HG03520 (cell line): Measurements from ENCODE around the gene RTL5.
"Not testable (repeated sequence)": the region's sequence is repeated elsewhere in the genome, so short reads cannot be mapped to it uniquely, and the experiment has no call there.

Experiments used
- ATAC-seq: cut with Tn5 transposase; IDR thresholded peaks from one replicate; pipeline ENCODE4 v1.9.1; 2021; ENCODE audit warnings: mild to moderate bottlenecking, moderate library complexity; ENCODE audit not compliant: unreplicated experiment

The RTL5 gene

DNA sequence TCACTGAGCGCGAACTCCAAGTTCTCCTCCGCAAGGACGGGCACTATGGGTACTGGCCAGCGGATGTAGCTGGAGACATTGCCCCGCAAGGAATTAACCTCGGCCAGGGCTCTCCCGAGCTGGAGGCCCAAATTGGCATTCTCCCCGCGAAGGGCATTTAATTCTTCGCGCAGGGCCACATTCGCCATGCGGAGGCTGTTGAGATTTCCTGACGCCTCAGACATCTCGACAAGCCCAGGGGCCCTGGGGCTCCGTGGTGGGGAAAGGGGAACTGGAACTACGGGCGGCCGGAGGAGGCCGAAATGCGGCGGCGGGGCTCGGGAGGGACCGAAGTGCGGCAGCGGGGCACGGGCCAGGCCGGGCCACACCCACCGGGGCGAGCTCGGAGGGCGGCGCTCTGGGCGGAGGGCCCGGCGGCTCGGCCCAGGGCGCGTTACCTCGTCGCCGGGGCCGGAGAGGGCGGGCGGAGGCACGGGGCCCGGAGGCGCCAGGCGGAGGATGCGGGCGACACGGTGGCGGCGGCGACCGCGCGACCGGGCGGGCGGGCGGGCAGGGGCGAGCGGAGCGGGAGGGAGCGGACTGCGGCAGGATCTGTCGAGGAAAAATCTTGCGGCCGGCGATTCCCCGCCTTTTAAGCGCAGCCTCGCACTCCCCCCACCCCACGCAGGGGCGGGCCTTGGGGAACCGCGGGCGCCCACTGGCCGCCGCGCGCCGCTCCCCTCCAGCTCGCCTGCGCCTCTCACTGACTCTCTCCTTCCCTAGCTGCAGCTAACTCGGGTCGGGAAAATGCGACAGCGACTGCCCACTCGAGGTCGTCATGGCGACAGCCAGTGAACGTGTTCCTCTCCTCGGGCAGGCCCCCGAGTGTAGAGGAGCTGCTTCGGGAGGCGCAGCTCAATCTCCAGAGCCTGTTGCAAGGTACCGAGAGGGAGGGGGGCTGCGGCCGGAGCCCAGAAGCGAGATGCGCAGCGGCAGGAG, at the start of gene RTL5:
Gene RTL5, minus strand, starts transcription at position 599 of the 978 bp plus-strand sequence.
- peak; percentile 57 for ATAC-seq

DNA sequence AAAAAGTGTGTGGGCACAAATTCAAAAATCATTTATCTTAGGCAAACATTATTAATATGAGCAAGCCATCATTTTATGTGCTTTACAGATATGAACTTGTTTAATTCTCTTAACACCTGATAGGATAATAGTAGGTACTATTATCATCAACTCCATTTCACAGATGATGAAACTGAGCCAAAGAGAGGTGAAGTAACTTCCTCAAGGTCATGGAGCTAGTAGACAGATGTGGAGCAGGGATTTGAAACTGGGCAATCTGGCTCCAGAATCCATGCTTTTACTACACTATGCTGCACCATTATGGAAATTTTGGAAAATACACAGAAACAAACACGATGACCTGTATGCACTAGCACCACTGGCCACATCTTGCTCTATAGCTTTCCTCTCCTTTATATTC, 48.8 kb upstream of the RTL5 start:
- ATAC-seq = no peak

DNA sequence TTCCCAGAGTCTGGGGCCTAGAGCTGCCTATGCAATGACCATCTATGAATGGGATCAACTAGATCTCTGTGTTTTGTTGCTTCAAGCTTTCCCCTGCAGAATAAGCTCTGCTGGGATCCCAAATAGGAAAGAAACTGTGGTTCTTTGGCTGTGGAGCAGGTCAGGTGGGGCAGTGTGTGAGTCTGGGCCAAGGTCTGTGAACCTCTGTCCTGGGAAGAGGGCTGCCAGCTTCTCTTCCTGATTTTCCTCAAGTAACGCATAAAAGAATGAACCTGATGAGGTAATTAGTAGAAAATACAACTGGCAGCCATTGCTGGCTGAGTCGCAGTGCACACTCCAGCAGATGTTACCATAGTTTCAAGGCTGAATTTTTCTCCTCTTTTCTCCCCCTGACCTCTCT, 45.3 kb upstream of the RTL5 start:
- ATAC-seq = no peak

- not testable (repeated sequence) for ATAC-seq
These were observed 44.6 kb upstream of the RTL5 start for GRCh38 chrX:72176289-72176688.

DNA sequence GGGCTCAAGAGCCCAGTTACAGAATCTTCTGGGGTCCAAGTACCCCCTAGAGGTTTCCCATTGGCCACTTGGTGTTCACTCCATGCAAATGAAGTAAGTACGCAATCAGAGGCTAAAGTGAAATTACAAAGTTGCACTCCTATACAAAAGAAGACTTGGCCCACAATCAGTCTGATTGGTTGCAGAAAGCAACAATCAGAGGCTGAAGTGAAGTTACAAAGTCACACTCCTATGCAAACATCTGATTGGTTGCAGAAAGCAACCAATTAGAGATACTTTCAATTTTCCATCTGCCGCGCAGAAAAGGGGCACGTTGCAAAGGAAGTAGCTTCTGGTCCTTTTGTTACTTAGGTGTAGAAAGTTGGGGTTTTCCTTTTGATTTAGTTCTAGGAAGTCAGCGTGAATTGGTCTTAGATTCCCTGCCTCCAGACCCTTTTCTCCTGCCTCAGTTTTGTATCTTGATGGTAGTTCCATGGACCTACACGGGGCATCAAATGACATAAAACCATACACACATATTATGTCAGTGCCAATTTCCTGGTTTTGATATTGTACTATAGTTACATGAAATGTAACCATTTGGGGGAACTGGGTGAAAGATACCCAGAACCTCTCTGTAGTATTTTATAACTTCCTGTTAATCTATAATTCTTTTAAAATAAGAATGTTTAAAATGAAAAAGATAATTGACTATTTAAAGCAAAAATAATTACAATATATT, 37.5 kb upstream of the RTL5 start:
- ATAC-seq = no peak

GRCh38 chrX:72165551-72165950, 33.8 kb upstream of the RTL5 start:
- ATAC-seq = no peak

- ATAC-seq = no peak
These were observed 28.1 kb upstream of the RTL5 start for GRCh38 chrX:72159769-72160168.

DNA sequence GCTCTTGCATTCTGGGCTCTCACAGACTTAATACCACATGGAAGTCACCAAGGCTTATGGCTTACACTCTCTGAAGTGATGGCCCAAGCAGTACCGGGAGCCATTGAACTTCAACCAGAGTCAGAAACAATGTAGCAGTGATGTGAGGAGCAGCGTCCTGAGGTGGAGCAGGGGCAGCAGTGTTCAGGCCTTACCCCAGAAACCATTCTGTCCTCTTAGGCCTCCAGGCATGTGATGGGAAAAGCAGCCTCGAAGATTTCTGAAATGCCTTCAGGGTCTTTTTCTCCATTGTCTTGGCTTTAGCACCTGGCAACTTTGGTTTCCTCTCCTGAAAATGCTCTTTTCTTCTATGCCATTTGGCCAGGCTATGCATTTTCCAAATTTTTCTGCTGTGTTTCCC, 27.1 kb upstream of the RTL5 start:
- no peak for ATAC-seq

GRCh38 chrX:72146527-72146926, 14.8 kb upstream of the RTL5 start:
- no peak for ATAC-seq

- ATAC-seq = no peak
These were observed 13.5 kb upstream of the RTL5 start for GRCh38 chrX:72145181-72145580.

GRCh38 chrX:72143609-72143907, 11.8 kb upstream of the RTL5 start:
- no peak for ATAC-seq

- ATAC-seq = no peak
These were observed 11.3 kb upstream of the RTL5 start for GRCh38 chrX:72142794-72143608.

- ATAC-seq = no peak
These were observed 10.5 kb upstream of the RTL5 start for GRCh38 chrX:72142094-72142793.

GRCh38 chrX:72141372-72142004, 9.8 kb upstream of the RTL5 start:
- ATAC-seq = peak; percentile 68

DNA sequence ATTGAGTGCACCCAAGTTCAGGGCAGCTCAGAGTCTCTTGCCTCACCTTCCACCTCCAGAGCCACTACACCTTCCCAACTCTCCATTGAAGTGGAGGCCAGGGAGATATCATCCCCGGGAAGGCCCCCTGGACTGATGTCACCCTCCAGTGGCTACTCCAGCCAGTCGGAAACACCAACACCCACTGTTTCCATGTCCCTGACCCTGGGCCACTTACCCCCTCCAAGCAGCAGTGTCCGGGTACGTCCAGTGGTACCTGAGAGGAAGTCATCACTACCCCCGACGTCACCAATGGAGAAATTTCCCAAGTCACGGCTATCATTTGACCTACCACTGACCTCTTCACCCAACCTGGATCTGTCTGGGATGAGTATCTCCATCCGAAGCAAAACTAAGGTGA, 7.8 kb upstream of the RTL5 start:
- ATAC-seq = no peak

- no peak for ATAC-seq
These were observed 6.3 kb upstream of the RTL5 start for GRCh38 chrX:72137846-72138495.

GRCh38 chrX:72133851-72134546, 2.3 kb upstream of the RTL5 start:
- ATAC-seq = no peak

DNA sequence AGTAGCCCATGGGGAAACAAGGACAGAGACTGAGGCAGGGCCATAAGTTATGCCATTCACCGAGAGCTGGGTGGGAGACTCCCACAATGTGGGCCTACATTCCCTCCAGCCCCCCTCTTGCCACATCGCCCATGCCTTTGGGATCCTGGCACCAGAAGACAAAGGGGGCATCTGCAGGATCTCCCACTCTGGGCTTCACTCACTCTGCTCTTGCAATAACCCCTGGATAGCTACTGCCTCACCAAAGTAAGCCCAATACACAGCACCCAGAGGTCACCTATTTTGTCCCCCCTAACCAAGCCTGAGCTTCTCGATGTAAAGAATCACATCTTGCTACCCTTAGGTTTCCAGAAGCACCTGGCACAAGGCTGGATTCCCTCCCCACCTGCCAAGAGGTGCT, 741 bp upstream of the RTL5 start:
- no peak for ATAC-seq

DNA sequence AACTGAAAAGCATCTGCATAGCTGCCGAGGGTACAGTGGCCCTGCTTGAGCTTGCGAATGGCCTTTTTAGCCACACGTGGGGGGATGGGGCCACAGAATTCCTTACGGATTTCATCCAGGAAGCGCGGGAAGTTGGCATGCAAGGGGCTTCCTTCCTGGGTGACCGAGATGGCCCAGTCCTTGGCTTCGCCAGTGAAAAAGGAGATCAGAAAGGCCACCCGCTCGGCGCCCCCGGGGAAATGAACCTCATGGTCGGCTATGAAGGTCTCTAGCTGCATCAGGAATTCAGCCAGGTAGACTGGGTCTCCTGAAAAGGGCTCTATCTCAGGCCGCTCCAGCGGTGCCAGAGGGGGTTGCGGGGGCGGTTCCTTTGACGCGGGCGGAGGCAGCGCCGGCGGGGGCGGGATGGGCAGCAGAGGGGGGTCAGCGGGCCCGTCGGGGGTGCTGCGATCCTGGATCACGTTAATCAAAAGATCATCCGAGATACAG, 909 bp downstream of the RTL5 start:
- ATAC-seq = no peak
